ENCODE results near the gene GDPD3. TPM values are rescaled to one million over a fixed set of nuclear protein-coding genes. Genes with fewer than 3 reads are reported as not detected.

GDPD3 gene
- polyA plus RNA-seq (2012; ENCODE audit: missing spikeins) = 3.9 TPM

- DNase-seq (ENCODE audit: insufficient read length) (no peak), FAIRE-seq (no peak)
- no peak for TF ChIP-seq POLR2A (IDR thresholded peaks at IDR 0.05; ENCODE audit: low read depth, low read length)
- no peak for TF ChIP-seq TAF1 (IDR thresholded peaks at IDR 0.05; ENCODE audit: borderline replicate concordance, low read depth, low read length)
Measured at GRCh38 chr16:30113031-30113710, at the start of gene GDPD3. Gene GDPD3, minus strand, starts transcription at chr16:30113537. Its CDS starts 59 bp downstream, at chr16:30113478.

GRCh38 chr16:30157214-30157613 lies 43.9 kb upstream of the GDPD3 start:
- DNase-seq (ENCODE audit: insufficient read length) (no peak), FAIRE-seq (no peak)
- TF ChIP-seq POLR2AphosphoS5 (IDR thresholded peaks at IDR 0.05; ENCODE audit: low read depth, low read length) = no peak
- no peak for TF ChIP-seq POLR2A (IDR thresholded peaks at IDR 0.05; ENCODE audit: low read depth, low read length)
- TF ChIP-seq TAF1 (IDR thresholded peaks at IDR 0.05; ENCODE audit: borderline replicate concordance, low read depth, low read length) = no peak

- TF ChIP-seq POLR2AphosphoS5 (IDR thresholded peaks at IDR 0.05; ENCODE audit: low read depth, low read length) (no peak), POLR2A (IDR thresholded peaks at IDR 0.05; ENCODE audit: low read depth, low read length) (no peak), TAF1 (IDR thresholded peaks at IDR 0.05; ENCODE audit: borderline replicate concordance, low read depth, low read length) (no peak)
- no peak for DNase-seq (ENCODE audit: insufficient read length)
Measured at GRCh38 chr16:30155188-30155587, 41.9 kb upstream of the GDPD3 start.

GRCh38 chr16:30152517-30152916 lies 39.2 kb upstream of the GDPD3 start:
- FAIRE-seq (no peak), DNase-seq (ENCODE audit: insufficient read length) (no peak)
- TF ChIP-seq POLR2AphosphoS5 (IDR thresholded peaks at IDR 0.05; ENCODE audit: low read depth, low read length) (no peak), POLR2A (IDR thresholded peaks at IDR 0.05; ENCODE audit: low read depth, low read length) (no peak), TAF1 (IDR thresholded peaks at IDR 0.05; ENCODE audit: borderline replicate concordance, low read depth, low read length) (no peak)

More at GRCh38 chr16:30155188-30155587, 41.9 kb upstream of the GDPD3 start:
- no peak for FAIRE-seq

GRCh38 chr16:30151091-30151490 lies 37.8 kb upstream of the GDPD3 start:
- DNase-seq (ENCODE audit: insufficient read length) = no peak
- TF ChIP-seq TAF1 (IDR thresholded peaks at IDR 0.05; ENCODE audit: borderline replicate concordance, low read depth, low read length) (no peak), POLR2A (IDR thresholded peaks at IDR 0.05; ENCODE audit: low read depth, low read length) (no peak), POLR2AphosphoS5 (IDR thresholded peaks at IDR 0.05; ENCODE audit: low read depth, low read length) (no peak)

GRCh38 chr16:30149250-30149930 lies 36.1 kb upstream of the GDPD3 start:
- no peak for FAIRE-seq
- DNase-seq (ENCODE audit: insufficient read length) = no peak
- TF ChIP-seq TAF1 (IDR thresholded peaks at IDR 0.05; ENCODE audit: borderline replicate concordance, low read depth, low read length) = no peak
- no peak for TF ChIP-seq POLR2AphosphoS5 (IDR thresholded peaks at IDR 0.05; ENCODE audit: low read depth, low read length)
- TF ChIP-seq POLR2A (IDR thresholded peaks at IDR 0.05; ENCODE audit: low read depth, low read length) = no peak

More at GRCh38 chr16:30151091-30151490, 37.8 kb upstream of the GDPD3 start:
- FAIRE-seq = no peak

- no peak for DNase-seq (ENCODE audit: insufficient read length)
- no peak for TF ChIP-seq TAF1 (IDR thresholded peaks at IDR 0.05; ENCODE audit: borderline replicate concordance, low read depth, low read length)
- no peak for FAIRE-seq
Measured at GRCh38 chr16:30147843-30148510, 34.6 kb upstream of the GDPD3 start.

GRCh38 chr16:30145657-30146056 lies 32.3 kb upstream of the GDPD3 start:
- DNase-seq (ENCODE audit: insufficient read length) (no peak), FAIRE-seq (no peak)
- no peak for TF ChIP-seq TAF1 (IDR thresholded peaks at IDR 0.05; ENCODE audit: borderline replicate concordance, low read depth, low read length)
- TF ChIP-seq POLR2AphosphoS5 (IDR thresholded peaks at IDR 0.05; ENCODE audit: low read depth, low read length) = no peak
- no peak for TF ChIP-seq POLR2A (IDR thresholded peaks at IDR 0.05; ENCODE audit: low read depth, low read length)

- DNase-seq (ENCODE audit: insufficient read length) (no peak), FAIRE-seq (no peak)
- TF ChIP-seq POLR2A (IDR thresholded peaks at IDR 0.05; ENCODE audit: low read depth, low read length) (no peak), TAF1 (IDR thresholded peaks at IDR 0.05; ENCODE audit: borderline replicate concordance, low read depth, low read length) (no peak), POLR2AphosphoS5 (IDR thresholded peaks at IDR 0.05; ENCODE audit: low read depth, low read length) (no peak)
Measured at GRCh38 chr16:30144917-30145316, 31.6 kb upstream of the GDPD3 start.

- no peak for DNase-seq (ENCODE audit: insufficient read length)
- no peak for FAIRE-seq
- TF ChIP-seq POLR2A (IDR thresholded peaks at IDR 0.05; ENCODE audit: low read depth, low read length) (no peak), POLR2AphosphoS5 (IDR thresholded peaks at IDR 0.05; ENCODE audit: low read depth, low read length) (no peak), TAF1 (IDR thresholded peaks at IDR 0.05; ENCODE audit: borderline replicate concordance, low read depth, low read length) (no peak)
Measured at GRCh38 chr16:30144017-30144416, 30.7 kb upstream of the GDPD3 start.

GRCh38 chr16:30143347-30143702 lies 30.0 kb upstream of the GDPD3 start:
- TF ChIP-seq TAF1 (IDR thresholded peaks at IDR 0.05; ENCODE audit: borderline replicate concordance, low read depth, low read length) (no peak), POLR2A (IDR thresholded peaks at IDR 0.05; ENCODE audit: low read depth, low read length) (no peak), POLR2AphosphoS5 (IDR thresholded peaks at IDR 0.05; ENCODE audit: low read depth, low read length) (no peak)
- FAIRE-seq (no peak), DNase-seq (ENCODE audit: insufficient read length) (no peak)

All from GM12892 (cell line).